GM15510 (cell line): ENCODE results near the gene SELENBP1.

Source experiments
- POLR2A ChIP-seq: IDR thresholded peaks from 3 replicates; pipeline ENCODE4 v1.6.1; 2011; ENCODE audit warnings: borderline replicate concordance; ENCODE audit not compliant: insufficient read length; ENCODE audit errors: extremely low read depth

The SELENBP1 gene

GRCh38 chr1:151356696-151357095, 15.8 kb downstream of the SELENBP1 start:
- TF ChIP-seq POLR2A, result no peak

DNA sequence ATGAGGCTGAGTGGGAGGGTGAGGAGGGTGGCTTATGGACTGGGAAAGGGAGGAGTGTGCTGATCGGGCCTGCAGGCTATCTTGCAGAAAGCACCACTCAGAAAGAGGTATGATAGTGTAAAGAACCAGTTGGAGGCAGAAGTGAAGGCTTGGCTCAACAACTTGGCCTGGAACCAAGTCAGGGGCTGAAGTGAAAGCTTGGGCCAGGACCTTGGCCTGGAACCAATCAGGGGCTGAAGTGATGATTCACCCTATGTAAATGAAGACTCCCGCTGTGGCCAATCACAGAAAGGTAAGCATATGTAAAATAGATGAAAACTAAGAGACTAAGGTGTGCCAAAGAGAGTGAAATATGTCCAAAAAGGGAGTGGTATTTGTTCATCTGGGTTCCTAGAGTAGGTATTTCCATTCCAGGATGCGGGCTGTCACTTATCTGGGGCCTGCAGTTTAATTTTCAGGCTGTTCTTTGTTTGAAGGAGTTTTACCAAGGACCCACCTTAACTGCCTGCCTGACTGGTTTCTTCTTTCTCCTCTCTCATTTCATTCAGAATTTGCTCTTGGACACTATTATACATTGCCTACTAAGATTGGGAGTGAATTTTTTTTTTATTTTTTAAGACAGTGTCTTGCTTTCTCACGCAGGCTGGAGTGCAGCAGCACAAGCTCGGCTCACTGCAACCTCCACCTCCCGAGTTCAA, 20.3 kb downstream of the SELENBP1 start:
- TF ChIP-seq POLR2A, result no peak

- no peak for TF ChIP-seq POLR2A
Measured at GRCh38 chr1:151347523-151348246, 24.8 kb downstream of the SELENBP1 start.

DNA sequence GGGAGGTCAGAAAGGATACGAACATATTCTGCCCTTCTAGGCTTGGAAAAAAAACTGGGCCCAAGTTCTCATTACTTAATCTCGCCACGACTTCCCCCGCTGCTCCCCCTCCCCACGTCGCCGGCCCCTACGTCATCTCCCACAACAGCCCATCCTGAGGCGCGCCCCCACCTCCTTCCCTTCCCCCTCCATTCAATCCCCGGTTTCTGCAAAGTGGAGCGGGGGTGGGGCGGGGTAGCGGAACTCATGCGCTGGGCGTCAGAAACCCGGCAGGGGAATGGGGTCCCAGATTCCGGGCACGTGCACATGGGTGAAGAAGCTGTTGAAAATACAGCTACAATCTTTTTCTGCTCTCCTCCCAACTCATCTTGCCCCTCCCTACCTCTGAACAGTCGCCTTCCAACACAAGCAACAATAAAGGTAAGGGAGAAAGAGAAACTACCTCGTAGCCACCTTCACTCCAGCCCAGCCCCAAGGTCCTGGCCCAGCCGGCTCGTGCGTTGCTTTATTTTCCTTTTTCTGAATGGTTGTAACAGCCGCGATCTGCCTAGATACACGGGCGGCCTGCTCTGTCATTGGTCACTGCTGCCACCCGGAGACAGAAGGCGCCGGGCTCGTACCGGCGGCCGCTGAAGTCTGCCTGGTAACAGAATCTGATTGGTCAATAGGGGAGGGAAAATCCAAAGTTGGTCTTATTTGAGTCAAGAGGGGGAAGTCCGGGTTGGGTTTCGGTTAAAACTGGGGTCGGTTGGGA, 25.6 kb downstream of the SELENBP1 start, which contains the start of gene RFX5:
Gene RFX5, minus strand, starts transcription at position 484 of the 754 bp plus-strand sequence. CDS start 932 bp downstream, outside the sequence.
- TF ChIP-seq POLR2A, result peak; percentile 55

DNA sequence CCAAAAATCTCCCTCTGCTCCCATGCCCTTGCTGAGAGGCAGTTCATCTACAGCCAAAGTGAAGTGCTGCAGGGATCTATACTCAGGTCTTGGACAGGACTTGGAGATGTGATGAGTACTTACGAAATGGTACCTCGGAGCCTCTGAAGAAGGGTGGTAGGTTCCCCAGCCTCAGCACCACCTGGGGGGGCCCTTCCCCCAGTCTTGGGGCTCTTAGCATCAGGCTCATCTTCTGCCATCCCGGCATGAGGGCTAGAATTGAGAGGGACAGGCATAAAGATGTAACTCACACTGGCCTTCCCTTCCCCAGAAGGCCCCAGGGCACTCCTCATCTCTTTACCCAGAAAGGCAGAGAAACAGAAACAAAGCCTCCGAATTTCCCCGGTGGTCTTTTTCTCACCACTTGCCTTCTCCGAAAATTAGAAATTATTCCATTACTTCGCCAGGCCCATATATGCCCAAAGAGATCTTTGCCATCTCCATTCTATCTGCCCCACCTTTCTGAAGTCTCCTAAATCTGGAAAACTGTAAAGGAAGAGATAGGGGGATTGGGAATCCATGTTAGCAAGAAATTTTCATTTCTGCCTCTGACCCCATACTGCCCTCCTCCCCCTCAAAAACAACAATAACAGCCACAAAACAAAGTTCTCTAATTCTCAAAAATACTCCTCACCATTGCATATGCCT, 26.3 kb downstream of the SELENBP1 start:
- no peak for TF ChIP-seq POLR2A

DNA sequence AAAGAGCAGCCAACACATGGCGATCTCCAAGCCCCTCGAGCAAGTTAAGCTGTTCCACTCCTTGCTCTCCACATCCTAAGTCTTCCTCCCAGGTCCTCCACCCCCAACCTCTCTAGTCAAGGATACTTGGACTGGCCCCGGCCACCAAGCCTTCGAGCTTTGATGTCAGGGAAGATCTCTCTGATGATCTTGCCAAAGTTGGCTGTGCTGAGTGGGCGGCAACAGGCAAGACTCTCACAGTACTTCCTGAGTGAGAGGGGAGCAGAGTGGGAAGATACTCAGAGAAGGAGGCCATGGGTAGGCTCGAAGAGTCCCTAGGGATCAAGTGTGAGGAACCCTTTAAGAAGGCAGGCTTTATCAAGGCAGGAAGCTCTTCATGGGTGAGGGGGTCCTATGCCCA, 28.2 kb downstream of the SELENBP1 start:
- TF ChIP-seq POLR2A, result no peak

DNA sequence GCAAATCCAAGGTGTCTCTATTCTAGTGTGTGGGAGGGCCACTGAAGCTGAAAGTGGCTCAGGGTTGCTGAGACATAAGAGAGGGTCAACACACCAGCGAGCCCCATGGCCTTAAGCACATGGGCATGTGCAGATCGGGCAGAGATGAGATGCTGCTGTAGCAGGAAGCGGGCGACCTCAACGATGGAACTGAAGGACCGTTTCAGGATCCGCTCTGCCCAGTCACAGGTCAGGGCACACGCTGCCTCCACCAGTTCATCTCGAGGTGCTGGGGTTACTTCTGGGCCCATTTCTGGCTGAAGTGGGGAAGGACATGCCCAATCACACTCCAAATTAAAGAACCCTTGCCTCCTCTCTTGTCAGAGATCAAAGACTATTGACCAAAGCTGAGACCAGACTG, 28.9 kb downstream of the SELENBP1 start:
- TF ChIP-seq POLR2A, result no peak

DNA sequence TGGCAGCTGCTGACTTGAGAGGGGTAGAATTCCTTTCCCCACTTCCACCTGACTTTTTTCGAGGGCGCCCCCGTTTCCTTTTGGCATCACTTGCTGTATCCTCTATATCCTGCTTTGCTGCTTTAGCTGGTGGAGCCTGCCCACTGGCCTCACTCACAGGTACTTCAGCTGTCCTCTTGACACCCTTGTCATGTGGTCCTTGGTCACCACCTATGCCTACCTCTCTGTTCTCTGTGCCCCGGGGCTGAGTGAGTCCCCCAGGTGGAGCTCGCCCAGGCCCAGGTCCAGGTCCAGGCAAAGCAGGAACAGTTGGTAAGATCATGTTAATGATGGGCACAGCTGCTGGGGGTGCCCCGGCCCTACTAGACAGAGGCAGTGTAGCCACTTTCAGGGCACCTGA, 29.9 kb downstream of the SELENBP1 start:
- no peak for TF ChIP-seq POLR2A

GRCh38 chr1:151342021-151342420, 30.5 kb downstream of the SELENBP1 start:
- no peak for TF ChIP-seq POLR2A

- TF ChIP-seq POLR2A, result no peak
Measured at GRCh38 chr1:151340870-151341754, 31.4 kb downstream of the SELENBP1 start.

DNA sequence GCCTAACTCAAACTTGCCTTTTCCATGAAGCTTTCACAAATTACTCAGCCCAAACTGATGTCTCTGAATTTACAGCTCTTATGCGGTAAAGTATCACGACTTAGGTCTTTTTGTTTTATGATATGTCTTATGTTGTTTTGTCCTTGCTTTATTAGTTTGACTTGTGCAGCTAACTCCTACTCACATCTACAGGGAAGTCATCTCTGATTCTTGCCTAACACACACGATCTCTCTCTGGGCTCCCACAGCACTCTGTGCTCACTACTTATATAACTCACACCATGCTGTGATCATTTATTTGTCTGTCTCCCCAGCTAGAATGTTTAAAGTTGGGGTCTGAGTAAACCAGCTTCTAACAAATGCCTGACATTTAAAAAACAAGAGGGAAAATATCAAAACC, 35.9 kb downstream of the SELENBP1 start:
- TF ChIP-seq POLR2A, result no peak

GRCh38 chr1:151334822-151335221, 37.7 kb downstream of the SELENBP1 start:
- no peak for TF ChIP-seq POLR2A

- TF ChIP-seq POLR2A, result peak; percentile 24
Measured at GRCh38 chr1:151327903-151328674, 44.4 kb downstream of the SELENBP1 start.
